ENCODE measurements around the gene IFITM5. TPM values are rescaled to one million over a fixed set of nuclear protein-coding genes. Genes with fewer than 3 reads are reported as not detected.

Gene IFITM5
- total and polyA plus RNA-seq, 2 of the 8 experiments (the other 6 are each of a cell fraction or from before 2014, with no cell fraction given) = not detected

DNA sequence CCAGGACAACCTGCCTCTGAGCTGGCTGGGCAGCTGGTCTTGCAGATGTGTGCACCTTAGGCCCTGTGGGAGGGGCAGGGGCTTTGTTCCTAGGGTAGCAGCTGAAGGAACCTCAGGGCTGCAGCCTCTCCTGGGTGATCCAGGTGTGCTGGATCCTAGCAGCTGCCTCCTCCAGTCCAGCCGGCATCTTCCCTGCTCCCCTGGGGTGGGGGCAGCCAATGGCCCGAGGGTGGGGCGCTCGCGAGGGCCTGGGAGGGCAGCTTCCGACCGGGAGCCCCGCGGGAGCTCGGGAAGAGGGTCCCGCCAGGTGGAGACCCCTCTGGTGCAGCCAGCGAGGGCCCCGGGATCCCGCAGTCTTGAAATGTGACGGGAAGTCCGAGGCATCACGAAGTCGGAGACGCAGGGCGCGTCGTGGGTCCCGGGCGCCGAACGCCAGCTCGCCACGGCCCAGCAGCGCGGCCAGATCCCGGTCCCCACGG lies 16.2 kb upstream of the IFITM5 start (continued):
- TF ChIP-seq TAF1 (IDR thresholded peaks at IDR 0.05; ENCODE audit: low read depth, low read length) = no peak
- TF ChIP-seq RNF2 (IDR thresholded peaks at IDR 0.05; ENCODE audit: borderline replicate concordance, low read depth, low read length, missing control alignments, poor library complexity, severe bottlenecking) = no peak
- no peak for TF ChIP-seq CBX8 (IDR thresholded peaks at IDR 0.05; ENCODE audit: borderline replicate concordance, low read depth, low read length)
- TF ChIP-seq POU5F1 (IDR thresholded peaks at IDR 0.05; ENCODE audit: low read depth, low read length) = no peak
- TF ChIP-seq TEAD4 (IDR thresholded peaks at IDR 0.05; ENCODE audit: low read depth, low read length) = no peak
- TF ChIP-seq CREB1 (IDR thresholded peaks at IDR 0.05) = no peak
- no peak for TF ChIP-seq RXRA (IDR thresholded peaks at IDR 0.05; ENCODE audit: insufficient read depth, low read depth, low read length)
- TF ChIP-seq, protein P1, sequence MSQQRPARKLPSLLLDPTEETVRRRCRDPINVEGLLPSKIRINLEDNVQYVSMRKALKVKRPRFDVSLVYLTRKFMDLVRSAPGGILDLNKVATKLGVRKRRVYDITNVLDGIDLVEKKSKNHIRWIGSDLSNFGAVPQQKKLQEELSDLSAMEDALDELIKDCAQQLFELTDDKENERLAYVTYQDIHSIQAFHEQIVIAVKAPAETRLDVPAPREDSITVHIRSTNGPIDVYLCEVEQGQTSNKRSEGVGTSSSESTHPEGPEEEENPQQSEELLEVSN (IDR thresholded peaks at IDR 0.05) = no peak
- no peak for TF ChIP-seq HDAC2 (IDR thresholded peaks at IDR 0.05; ENCODE audit: borderline replicate concordance in 1 of 2, low read depth in 2 of 2, low read length in 2 of 2)
